Effector CD4-positive, alpha-beta T cell (primary cell): ENCODE results near the gene KCNRG. TPM values are rescaled to one million over a fixed set of nuclear protein-coding genes. Genes with fewer than 3 reads are reported as not detected.
"Not testable (repeated sequence)": the region's sequence is repeated elsewhere in the genome, so short reads cannot be mapped to it uniquely, and the experiment has no call there.

ENCODE experiments used
- DNase-seq: peaks from one replicate; pipeline ENCODE4 v3.0.0-alpha.2; 2020
- total RNA-seq: gene quantifications from one replicate; lab custom pipeline; 2026; lab: John Stamatoyannopoulos, UW

The KCNRG gene
- not detected for total RNA-seq

- no peak for DNase-seq
Measured at GRCh38 chr13:50015258-50015657, at the start of gene KCNRG. Gene KCNRG, plus strand, starts transcription at chr13:50015444. Its CDS starts 50 bp downstream, at chr13:50015494.

DNA sequence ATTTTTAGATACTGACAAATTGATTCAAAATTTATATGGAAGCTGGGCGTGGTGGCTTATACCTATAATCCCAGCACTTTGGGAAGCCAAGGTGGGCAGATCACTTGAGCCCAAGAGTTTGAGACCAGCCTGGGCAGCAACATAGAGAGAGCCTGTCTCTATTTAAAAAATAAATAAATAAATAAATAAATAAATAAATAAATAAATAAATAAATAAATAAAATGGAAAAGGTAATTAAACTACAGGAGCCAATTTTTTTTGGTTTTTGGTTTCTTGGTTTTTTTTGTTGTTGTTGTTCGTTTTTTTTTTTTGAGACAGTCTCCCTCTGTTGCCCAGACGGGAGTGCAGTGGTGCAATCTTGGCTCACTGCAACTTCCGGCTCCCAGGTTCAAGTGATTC lies 47.8 kb upstream of the KCNRG start:
- no peak for DNase-seq

DNA sequence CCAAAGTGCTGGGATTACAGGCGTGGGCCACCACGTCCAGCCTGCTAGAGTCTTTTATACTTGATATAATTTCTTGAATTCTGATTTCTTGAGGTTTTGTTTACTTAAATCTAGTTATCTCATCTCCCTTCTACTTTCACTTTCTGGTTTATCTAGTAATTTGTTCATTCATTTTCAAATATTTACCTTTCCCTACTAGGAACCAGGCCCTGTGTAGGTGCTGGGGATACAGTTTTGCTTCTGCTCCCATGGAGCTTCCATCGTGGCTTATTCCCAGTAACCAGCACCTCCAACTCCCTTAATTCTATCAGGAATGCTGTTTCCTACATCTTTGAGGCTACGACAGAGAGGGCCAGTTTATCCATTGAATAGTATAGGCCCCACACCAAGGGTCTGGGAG lies 42.5 kb upstream of the KCNRG start:
- no peak for DNase-seq

DNA sequence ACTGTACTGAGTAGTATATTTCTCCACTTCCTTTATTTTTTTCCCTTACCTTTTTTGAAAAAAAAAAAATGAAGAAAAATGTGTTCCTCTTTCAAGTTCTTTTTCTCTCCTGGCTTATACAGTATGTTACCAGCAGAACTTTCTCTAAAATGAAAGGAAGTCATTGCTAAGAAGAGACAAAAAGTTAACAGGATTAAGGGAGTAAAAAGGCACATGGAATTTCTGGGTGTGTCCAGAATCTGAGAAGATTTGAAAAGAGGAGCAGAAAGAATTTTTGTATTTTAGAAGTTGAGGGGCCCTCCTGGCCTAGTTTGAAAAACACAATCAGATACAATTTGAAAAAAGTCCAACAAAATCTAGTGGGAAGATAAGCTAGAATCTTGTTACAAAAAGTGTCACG lies 39.4 kb upstream of the KCNRG start:
- DNase-seq: no peak

- DNase-seq: peak; percentile 73
Measured at GRCh38 chr13:49976314-49977258, 38.7 kb upstream of the KCNRG start.

GRCh38 chr13:49977992-49978391 lies 37.3 kb upstream of the KCNRG start:
- no peak for DNase-seq

DNA sequence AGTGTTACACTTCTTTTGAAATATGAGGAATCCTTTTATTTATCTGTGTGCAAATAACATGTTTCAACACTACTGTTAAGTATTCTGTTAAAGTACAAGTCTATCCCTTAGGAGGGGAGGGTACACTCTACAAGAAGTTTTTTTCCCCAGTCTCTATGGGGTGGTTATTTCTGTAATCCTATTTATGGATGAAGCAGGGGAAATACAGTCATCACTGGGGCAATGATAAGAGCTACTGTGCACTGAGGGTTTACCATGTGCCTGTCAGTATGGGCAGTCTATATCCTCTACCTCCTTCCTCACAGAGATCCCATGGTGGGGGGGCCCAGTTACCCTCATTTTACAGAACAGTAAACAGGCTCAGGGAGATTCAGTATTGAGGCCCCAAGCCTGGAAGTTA lies 35.0 kb upstream of the KCNRG start:
- DNase-seq: no peak

DNA sequence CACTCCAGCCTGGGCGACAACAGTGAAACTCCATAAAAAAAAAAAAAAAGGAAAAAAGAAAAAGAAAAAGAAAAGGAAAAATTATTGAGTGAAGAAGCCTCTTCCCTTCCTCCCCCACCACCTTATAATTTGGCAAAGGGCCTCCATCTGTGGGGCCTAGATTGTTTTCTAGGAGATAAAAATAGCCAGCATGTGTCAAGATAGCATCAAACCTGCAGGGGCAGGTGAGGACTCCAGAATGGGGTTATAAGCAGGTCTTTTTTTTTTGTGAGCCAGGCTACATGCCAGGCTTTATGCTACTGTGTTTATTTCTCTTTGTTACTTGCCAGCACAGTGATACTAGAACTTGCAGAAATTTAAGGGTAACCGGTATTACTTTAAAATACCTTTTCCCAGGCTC lies 30.1 kb upstream of the KCNRG start:
- no peak for DNase-seq

DNA sequence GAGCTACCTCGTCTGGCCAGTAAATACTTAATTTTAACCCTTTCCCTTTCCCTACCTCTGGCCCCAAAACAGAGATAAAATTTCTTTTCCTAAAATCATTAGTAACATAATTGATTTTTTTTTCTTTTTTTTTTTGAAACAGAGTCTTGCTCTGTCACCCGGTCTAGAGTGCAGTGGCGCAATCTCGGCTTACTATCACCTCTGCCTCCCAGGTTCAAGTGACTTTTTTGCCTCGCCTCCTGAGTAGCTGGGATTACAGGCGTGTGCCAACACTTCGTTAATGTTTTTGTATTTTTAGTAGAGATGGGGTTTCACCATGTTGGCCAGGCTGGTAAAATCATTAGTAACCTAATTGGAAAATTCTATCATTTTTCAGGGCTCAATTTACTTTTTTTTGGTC lies 28.8 kb upstream of the KCNRG start:
- DNase-seq: no peak

- DNase-seq: not testable (repeated sequence)
Measured at GRCh38 chr13:49990612-49991011, 24.6 kb upstream of the KCNRG start.

GRCh38 chr13:49993111-49993510 lies 22.1 kb upstream of the KCNRG start:
- no peak for DNase-seq

DNA sequence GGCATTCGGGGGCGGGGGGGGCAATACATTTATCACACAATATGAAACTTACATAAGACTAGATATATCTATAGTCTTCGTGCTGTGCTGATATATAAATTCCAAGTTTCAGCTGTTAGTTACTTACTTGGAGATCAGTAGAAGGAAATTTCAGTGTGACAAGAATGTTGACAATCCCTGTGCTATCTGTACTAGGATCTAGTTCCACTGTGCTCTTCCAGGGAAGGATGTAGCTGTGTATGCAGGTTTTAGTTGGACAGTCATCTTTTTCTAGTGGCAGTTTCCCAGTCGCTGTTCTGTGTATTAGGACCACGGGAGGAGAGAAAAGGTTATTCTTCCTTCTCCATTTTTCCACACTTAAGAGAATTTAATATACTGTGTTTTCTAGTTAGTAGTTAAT lies 21.6 kb upstream of the KCNRG start:
- no peak for DNase-seq

- no peak for DNase-seq
Measured at GRCh38 chr13:49995625-49996101, 19.6 kb upstream of the KCNRG start.

- peak; percentile 80 for DNase-seq
Measured at GRCh38 chr13:49996161-49996915, 18.9 kb upstream of the KCNRG start.

GRCh38 chr13:49996951-49997895 lies 18.0 kb upstream of the KCNRG start, which contains the start of gene TRIM13:
Gene TRIM13, plus strand, starts transcription at chr13:49997042. Its CDS starts 14,899 bp downstream, at chr13:50011941.
- DNase-seq: peak; percentile 76

GRCh38 chr13:49997955-49998354 lies 17.3 kb upstream of the KCNRG start:
- no peak for DNase-seq

DNA sequence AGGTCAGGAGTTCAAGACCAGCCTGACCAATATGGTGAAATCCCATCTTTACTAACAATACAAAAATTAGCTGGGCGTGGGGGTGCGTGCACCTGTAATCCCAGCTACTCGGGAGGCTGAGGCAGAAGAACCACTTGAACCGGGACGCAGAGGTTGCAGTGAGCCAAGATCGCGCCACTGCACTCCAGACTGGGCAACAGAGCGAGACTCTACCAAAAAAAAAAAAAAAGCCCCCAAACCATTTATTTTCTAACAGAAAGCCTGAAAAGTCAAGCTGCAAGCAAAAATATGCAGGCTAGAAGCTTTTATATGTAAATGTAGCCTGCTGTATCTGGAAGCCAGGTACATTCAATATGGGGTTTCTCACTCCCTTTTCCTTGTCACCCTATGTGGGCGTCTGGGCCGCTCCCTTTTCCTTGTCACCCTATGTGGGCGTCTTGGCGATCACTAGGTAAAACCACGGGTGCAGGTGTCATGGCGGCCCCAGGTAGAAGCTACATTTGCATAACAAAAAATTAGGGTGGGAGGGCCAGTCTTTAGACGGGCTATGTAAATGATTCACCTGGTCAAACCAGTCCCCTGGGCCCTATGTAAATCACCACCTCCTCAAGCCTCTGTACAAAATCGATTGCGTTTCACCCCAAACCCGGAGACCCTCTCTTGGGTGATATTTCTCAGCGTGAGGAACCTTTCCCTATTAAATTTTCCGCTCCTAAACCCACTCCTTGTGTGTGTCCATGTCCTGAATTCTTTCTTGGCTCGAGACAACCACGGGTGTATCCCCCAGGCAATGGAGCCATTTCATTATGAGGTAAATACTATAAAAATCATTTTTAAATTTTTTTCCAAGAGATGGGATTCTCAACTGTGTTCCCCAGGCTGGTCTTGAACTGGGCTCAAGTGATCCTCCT lies 16.3 kb upstream of the KCNRG start:
- DNase-seq: no peak

GRCh38 chr13:50001287-50001686 lies 14.0 kb upstream of the KCNRG start:
- no peak for DNase-seq

GRCh38 chr13:50006426-50007135 lies 8.7 kb upstream of the KCNRG start:
- DNase-seq: no peak

DNA sequence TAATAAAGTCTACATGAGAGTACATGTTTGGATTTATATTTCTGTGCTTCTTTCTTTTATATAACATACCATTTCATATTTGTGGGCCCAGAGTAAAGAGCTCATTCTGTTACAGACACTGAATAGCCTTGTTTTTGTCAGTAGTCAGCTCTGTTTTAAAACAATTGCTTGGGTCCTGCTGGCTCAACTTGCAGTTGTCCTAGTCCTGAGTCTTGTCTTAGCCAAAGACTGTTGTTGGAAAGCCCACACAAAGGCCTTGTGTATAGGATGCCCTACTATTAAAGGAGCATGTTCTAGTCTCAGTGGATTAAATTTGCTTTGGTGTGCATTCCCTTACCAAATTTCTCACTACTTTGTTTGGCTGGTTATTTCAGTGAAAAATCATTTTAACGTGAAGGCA lies 3.8 kb upstream of the KCNRG start:
- DNase-seq: no peak
